GM21360 (cell line): ENCODE data around the gene SLC25A12.

Experiments
- ATAC-seq: cut with Tn5 transposase; IDR thresholded peaks from one replicate; pipeline ENCODE4 v1.9.1; 2021; ENCODE audit warnings: mild to moderate bottlenecking, moderate library complexity; ENCODE audit not compliant: unreplicated experiment

SLC25A12 gene

GRCh38 chr2:171735991-171736710 is 157.9 kb downstream of the SLC25A12 start:
- no peak for ATAC-seq
